Right atrium auricular region (tissue), 2 donors: ENCODE data around the gene RHBDD1. TPM values are rescaled to one million over a fixed set of nuclear protein-coding genes. Genes with fewer than 3 reads are reported as not detected.

Experiments
- DNase-seq: peaks from one replicate; pipeline ENCODE4 v3.0.0-alpha.2; 2019; ENCODE audit warnings: low spot score
- H3K27ac ChIP-seq, 2 donors: fragments of 200-600 bp; sonication (generic); 1 replicate in 1 of 2; 2 replicates in 1 of 2; pipeline ENCODE4 v1.5.1; 2016 to 2019
- H3K27me3 ChIP-seq, 2 donors: fragments of 200-600 bp; sonication (generic); one replicate each; pipeline versions ENCODE4 v1.5.1 to v1.6.0; 2017 to 2019
- H3K36me3 ChIP-seq: fragments of 200-600 bp; sonication (generic); one replicate; pipeline ENCODE4 v1.5.1; 2016
- H3K4me1 ChIP-seq, 2 donors: fragments of 200-600 bp; sonication (generic); one replicate each; pipeline versions ENCODE4 v1.5.1 to v1.6.0; 2017 to 2019
- H3K4me3 ChIP-seq, 2 donors: fragments of 200-600 bp; sonication (generic); 1 replicate in 1 of 2; 2 replicates in 1 of 2; pipeline ENCODE4 v1.5.1; 2017 to 2019; ENCODE audit warnings: mild to moderate bottlenecking in 1 of 2, moderate library complexity in 1 of 2
- H3K9me3 ChIP-seq, 2 donors: fragments of 200-600 bp; sonication (generic); one replicate each; pipeline ENCODE4 v1.5.1; 2019
- total RNA-seq, 2 donors: library from RNA; depleted of rRNA; stranded (reverse); fragments of >200 nt; gene quantifications; one replicate each; pipeline ENCODE4 v1.1.0, GENCODE V29; 2016
- TF ChIP-seq, protein P1 (sequence below), 2 donors: fragments of 200-600 bp; sonication (generic); IDR thresholded peaks; one replicate each; pipeline ENCODE4 v1.5.1; 2019; ENCODE audit warnings: antibody characterized with exemption in 2 of 2

RHBDD1 gene
- total RNA-seq, 2 donors from 2014 or later, result 12.3 to 16.1 TPM

DNA sequence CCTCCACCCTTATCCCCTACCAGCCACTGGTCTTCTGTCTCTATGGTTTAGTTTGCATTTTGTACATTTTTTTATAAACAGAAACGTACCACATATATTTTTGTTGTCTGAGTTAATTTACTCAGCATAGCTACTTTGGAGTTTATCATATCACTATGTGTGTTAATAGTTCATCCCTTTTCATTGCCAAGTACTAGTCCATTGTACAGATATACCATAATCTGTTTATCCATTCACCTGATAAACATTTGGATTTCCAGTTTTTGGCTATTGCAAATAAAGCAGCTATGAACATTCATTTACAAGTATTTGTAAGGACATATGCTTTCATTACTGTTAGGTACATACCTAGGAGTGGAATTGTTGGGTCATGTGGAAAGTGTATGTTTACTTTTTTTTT lies 123.6 kb downstream of the RHBDD1 start:
- TF ChIP-seq, protein P1, sequence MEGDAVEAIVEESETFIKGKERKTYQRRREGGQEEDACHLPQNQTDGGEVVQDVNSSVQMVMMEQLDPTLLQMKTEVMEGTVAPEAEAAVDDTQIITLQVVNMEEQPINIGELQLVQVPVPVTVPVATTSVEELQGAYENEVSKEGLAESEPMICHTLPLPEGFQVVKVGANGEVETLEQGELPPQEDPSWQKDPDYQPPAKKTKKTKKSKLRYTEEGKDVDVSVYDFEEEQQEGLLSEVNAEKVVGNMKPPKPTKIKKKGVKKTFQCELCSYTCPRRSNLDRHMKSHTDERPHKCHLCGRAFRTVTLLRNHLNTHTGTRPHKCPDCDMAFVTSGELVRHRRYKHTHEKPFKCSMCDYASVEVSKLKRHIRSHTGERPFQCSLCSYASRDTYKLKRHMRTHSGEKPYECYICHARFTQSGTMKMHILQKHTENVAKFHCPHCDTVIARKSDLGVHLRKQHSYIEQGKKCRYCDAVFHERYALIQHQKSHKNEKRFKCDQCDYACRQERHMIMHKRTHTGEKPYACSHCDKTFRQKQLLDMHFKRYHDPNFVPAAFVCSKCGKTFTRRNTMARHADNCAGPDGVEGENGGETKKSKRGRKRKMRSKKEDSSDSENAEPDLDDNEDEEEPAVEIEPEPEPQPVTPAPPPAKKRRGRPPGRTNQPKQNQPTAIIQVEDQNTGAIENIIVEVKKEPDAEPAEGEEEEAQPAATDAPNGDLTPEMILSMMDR (IDR thresholded peaks at IDR 0.05), result no peak
- Histone ChIP-seq H3K4me1 (peaks cover 0 to 5% of the 10 kb centered on the region in 2 donors), H3K9me3 (peaks cover 0 to 15% of the 10 kb centered on the region in 2 donors), H3K4me3 (no peak overlapping the region), H3K27me3 (no peaks in the 10 kb centered on the region), H3K27ac (no peak overlapping the region), H3K36me3 (no peaks in the 10 kb centered on the region)
- DNase-seq, result no peak

DNA sequence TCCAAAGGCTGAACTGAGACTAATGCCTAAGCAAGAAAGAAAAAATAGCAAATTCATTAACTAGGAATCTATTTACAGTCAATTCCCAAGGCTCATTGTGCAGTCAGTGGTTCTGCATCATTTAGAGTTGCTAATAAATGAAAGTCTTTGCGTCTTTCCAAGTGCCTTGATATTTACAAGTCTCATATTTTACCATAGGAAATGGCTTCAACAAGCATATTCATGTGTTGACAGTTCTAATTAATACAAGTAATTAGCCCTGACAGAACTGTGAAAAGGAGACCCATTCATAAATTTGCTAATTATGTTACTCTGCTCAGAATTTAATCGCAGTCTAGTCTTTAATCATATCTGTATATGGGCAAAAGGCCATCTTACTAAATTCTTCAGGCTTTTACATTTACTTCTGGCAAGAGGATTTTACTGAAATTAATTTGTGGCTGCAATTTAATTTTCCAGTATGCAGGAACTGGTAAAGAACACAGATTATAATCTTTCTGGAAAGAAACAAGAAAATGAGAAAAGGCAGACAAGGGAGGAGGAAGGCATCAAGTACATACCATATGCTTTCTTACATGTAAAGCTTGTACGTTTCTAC lies 126.4 kb downstream of the RHBDD1 start:
- Histone ChIP-seq H3K27me3 (no peaks in the 10 kb centered on the region), H3K27ac (no peak overlapping the region), H3K4me3 (no peak overlapping the region), H3K9me3 (peaks cover 0 to 15% of the 10 kb centered on the region in 2 donors), H3K4me1 (no peaks in the 10 kb centered on the region), H3K36me3 (no peaks in the 10 kb centered on the region)
- no peak for DNase-seq
- TF ChIP-seq, protein P1 (IDR thresholded peaks at IDR 0.05), result no peak

GRCh38 chr2:226963528-226963927 lies 127.7 kb downstream of the RHBDD1 start:
- H3K27ac ChIP-seq, result no peak overlapping the region
- H3K9me3 ChIP-seq, result peaks cover 0 to 9% of the 10 kb centered on the region in 2 donors
- TF ChIP-seq, protein P1 (IDR thresholded peaks at IDR 0.05), result no peak
- no peak for DNase-seq
- no peaks in the 10 kb centered on the region for H3K27me3 ChIP-seq
- no peak overlapping the region for H3K4me3 ChIP-seq
- no peaks in the 10 kb centered on the region for H3K36me3 ChIP-seq
- no peaks in the 10 kb centered on the region for H3K4me1 ChIP-seq

- TF ChIP-seq, protein P1 (IDR thresholded peaks at IDR 0.05), result no peak
- Histone ChIP-seq H3K4me1 (no peaks in the 10 kb centered on the region), H3K4me3 (no peak overlapping the region), H3K9me3 (no peaks in the 10 kb centered on the region), H3K27me3 (no peaks in the 10 kb centered on the region), H3K36me3 (no peaks in the 10 kb centered on the region), H3K27ac (no peak overlapping the region)
- no peak for DNase-seq
These were observed 129.5 kb downstream of the RHBDD1 start for GRCh38 chr2:226965376-226965775.

- H3K27ac ChIP-seq, result no peak overlapping the region
- no peak for DNase-seq
- no peaks in the 10 kb centered on the region for H3K36me3 ChIP-seq
- H3K4me3 ChIP-seq, result no peak overlapping the region
- TF ChIP-seq, protein P1 (IDR thresholded peaks at IDR 0.05), result no peak
- H3K4me1 ChIP-seq, result no peaks in the 10 kb centered on the region
- H3K9me3 ChIP-seq, result no peaks in the 10 kb centered on the region
- no peaks in the 10 kb centered on the region for H3K27me3 ChIP-seq
These were observed 133.7 kb downstream of the RHBDD1 start for GRCh38 chr2:226969417-226970080.
